ENCODE data around the gene SERPINA3.

- TF ChIP-seq CTCF (IDR thresholded peaks at IDR 0.05) (no peak), EZH2 (IDR thresholded peaks at IDR 0.05; ENCODE audit: borderline replicate concordance, insufficient read depth, low read depth, low read length, poor library complexity, severe bottlenecking) (no peak)
Observed at GRCh38 chr14:94638961-94639817, 27.0 kb downstream of the SERPINA3 start.
